Thyroid gland (tissue), 4 donors: ENCODE data around the gene EHMT1.

ENCODE experiments used
- POLR2A ChIP-seq, 2 donors: fragments of 450-650 bp; IDR thresholded peaks; one replicate each; pipeline ENCODE4 v1.6.1; 2017; ENCODE audit warnings: antibody characterized with exemption in 2 of 2, mild to moderate bottlenecking in 2 of 2, moderate library complexity in 1 of 2
- TF ChIP-seq, protein P1 (sequence below), 6 experiments: fragments of 200-600 bp in 3 of 6; fragments of 450-650 bp in 3 of 6; sonication (generic) in 3 of 6; IDR thresholded peaks; one replicate each; pipeline ENCODE4 v1.5.1; 2016 to 2019; ENCODE audit warnings: antibody characterized with exemption in 6 of 6, mild to moderate bottlenecking in 2 of 6, inconsistent platforms in 1 of 6, moderate library complexity in 1 of 6

DNA sequence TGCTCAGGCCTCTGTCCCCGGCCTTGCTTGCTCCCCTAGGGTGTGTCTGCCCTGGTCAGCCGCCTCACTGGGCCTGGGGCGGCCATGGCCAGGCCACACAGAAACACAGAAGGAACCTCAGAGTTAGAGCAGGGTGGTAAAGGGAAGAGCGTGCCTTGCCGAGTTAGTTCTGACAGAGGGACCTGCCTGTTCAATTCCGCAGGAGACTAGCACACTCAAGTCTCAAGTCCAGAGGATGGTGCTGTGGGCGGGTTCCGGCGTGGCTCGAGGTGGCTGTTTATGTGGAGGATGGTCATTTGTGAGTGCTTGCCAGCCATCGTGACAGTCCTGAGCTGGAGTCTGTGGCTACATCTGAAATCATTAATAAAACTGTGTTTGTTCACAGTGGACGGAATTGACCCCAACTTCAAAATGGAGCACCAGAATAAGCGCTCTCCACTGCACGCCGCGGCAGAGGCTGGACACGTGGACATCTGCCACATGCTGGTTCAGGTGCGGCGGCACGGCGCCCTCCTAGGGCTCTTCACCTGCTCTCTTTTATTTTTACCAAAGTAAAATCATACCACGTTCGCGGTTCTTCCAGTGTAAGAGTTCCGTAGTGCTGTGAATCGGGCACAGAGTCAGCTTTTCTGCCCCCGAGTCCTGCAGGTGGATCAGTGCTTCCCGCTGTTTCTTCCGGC, 163.2 kb downstream of the EHMT1 start:
- TF ChIP-seq, protein P1, sequence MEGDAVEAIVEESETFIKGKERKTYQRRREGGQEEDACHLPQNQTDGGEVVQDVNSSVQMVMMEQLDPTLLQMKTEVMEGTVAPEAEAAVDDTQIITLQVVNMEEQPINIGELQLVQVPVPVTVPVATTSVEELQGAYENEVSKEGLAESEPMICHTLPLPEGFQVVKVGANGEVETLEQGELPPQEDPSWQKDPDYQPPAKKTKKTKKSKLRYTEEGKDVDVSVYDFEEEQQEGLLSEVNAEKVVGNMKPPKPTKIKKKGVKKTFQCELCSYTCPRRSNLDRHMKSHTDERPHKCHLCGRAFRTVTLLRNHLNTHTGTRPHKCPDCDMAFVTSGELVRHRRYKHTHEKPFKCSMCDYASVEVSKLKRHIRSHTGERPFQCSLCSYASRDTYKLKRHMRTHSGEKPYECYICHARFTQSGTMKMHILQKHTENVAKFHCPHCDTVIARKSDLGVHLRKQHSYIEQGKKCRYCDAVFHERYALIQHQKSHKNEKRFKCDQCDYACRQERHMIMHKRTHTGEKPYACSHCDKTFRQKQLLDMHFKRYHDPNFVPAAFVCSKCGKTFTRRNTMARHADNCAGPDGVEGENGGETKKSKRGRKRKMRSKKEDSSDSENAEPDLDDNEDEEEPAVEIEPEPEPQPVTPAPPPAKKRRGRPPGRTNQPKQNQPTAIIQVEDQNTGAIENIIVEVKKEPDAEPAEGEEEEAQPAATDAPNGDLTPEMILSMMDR (IDR thresholded peaks at IDR 0.05), result no peak
- TF ChIP-seq POLR2A (IDR thresholded peaks at IDR 0.05), result no peak
